ENCODE results near the gene SERTAD3.
A peak's percentile ranks its signal among the peaks of the same experiment; 100 is the strongest.
"Not testable (repeated sequence)": the region's sequence is repeated elsewhere in the genome, so short reads cannot be mapped to it uniquely, and the experiment has no call there.

SERTAD3 gene, protein sequence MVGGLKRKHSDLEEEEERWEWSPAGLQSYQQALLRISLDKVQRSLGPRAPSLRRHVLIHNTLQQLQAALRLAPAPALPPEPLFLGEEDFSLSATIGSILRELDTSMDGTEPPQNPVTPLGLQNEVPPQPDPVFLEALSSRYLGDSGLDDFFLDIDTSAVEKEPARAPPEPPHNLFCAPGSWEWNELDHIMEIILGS

DNA sequence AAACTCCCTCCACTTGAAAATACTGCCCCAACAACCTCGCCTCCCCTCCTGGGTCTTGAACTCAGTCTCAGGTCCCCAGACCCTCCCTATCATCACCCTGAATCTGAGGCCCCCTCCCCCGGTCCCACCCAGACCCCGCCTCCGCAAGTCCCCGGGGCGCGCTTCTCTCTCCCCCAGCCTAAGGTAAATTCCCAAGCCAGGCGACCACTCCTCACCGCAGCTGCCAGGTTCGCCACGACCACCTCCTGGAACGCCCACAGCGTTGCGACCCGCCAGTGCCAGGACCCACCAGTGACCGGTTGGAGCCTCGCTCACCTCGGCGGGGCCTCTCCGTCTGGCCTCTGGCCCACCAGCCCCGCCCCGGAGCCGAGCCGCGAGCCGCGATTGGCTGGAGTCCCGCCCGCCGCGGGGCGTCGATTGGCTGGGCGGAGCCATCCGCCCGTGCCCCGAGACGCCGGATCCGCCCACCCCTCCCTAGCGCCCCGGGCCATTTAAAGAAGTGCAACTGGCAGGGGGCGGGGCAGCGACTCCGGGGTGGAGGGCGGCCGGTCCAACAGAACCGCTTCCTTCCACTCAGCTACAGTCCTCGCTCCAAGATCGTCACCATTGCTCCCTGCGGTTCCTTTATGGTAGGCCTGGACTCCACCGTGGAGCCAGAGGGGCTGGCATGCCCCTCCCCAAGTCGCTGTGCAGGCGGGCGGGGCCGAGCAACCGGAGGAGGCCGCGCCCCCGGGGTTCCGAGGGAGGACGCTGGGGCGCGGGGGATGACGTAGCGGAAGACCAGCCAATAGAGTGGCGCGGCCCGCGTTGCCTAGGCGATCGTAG, at the start of gene SERTAD3:
SERTAD3 (minus strand) TSS at position 336 of the 825 bp plus-strand sequence. CDS start 2,255 bp downstream, outside the sequence.
- DNase-seq: peak; percentile 98

DNA sequence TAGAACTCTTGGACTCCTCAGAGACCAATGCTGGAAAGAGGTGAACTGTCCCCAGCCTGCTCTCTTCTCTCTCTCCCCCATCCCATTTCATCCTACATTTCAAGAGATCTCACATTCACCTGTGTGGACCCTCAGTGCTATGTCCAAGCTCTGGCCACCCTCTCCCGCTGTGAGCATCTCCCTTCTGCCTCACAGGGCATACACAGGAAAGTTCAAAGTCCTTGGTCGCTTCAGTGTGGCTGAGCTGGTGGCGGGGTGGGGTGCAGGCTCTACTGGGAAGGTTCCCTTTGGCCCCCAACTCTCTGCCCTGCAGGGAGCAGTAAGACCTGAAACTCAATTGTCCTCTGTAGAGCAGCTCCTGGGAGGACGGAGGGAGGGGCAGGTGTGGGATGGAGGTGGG, 49.6 kb upstream of the SERTAD3 start:
- DNase-seq: no peak

DNA sequence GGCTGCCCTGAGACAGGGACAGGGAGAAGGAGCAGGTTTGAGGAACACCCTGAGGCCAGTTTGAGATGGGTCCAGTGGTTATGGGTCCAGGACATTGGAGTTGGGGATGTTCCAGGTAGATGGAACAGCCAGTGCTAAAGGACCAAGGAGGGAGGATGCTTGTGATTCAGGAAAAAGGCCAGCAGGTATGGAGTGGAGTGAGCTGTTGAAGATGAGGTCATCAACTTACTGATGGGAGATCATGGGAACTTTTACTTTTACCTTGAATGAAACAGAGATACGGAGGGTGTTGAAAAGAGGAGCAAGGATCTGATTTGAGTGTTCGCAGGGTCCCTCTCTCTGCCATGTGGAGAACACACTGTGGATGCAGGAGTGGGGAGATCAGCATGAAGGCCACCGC, 48.1 kb upstream of the SERTAD3 start:
- no peak for DNase-seq

DNA sequence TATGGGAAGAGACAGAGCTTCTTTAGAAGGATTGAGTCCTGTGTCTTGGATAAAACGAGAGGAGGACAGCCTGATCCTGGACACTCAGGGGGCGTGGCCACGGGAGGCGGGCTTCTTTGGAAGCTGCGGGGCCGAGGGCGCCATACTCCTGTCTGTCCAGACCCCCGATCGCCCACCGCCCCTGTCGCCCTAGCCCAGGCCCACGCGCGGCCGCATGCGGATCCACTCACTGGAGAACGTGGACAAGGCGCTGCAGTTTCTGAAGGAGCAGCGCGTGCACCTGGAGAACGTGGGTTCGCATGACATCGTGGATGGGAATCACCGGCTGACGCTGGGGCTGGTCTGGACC, 45.7 kb upstream of the SERTAD3 start:
- no peak for DNase-seq

DNA sequence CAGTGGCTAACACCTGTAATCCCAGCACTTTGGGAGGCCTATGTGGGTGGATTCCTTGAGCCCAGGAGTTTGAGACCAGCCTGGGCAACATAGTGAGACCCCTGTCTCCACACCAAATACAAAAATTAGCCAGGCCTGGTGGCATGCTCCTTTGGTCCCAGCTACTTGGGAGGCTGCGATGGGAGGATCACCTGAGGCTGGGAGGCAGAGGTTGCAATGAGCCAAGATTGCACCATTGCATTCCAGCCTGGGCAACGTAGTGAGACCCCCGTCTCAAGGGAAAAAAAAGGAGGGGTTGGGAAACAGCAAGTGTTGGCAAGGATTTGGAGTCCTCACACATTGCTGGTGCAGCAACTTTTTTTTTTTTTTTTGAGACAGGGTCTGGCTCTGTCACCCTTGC, 41.9 kb upstream of the SERTAD3 start:
- DNase-seq: no peak

DNA sequence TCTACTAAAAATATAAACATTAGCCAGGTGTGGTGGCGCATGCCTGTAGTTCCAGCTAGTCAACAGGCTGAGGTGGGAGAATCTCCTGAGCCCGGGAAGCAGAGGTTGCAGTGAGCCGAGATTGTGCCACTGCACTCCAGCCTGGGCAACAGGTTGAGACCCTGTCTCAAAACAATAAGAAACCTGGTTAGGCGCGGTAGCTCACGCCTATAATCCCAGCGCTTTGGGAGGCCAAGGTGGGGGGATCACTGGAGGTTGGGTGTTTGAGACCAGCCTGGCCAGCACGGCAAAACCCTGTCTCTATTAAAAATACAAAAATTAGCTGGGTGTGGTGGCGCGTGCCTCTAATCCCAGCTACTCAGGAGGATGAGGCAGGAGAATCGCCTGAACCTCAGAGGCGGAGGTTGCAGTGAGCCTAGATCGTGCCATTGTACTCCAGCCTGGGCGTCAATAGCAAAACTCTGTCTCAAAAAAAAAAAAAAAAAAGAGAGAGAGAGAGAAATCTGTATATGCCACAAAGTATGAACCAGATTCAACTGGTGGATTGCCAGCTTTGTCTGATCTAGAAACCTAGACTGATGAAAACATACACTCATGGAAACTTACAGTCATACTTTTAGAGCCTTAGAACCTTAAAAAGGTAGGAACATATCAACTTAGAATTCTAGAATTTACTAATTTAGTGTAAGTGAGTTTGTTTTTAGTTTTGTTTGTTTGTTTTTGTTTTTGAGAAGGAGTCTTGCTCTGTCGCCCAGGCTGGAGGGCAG, 31.9 kb upstream of the SERTAD3 start:
- not testable (repeated sequence) for DNase-seq

DNA sequence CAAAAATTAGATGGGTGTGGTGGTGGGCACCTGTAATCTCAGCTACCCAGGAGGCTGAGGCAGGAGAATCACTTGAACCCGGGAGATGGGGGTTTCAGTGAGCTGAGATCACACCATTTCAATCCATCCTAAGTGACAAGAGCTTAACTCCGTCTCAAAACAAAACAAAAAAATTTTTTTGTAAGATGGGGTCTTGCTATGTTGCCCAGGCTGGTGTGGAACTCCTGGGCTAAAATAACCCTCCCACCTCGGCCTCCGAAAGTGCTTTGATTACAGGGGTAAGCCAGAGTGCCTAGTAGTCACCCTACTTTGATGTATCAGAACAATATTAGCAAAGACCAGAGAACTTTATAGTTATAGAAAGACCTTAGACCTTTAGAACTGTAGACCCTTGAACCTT, 30.6 kb upstream of the SERTAD3 start:
- DNase-seq: no peak

DNA sequence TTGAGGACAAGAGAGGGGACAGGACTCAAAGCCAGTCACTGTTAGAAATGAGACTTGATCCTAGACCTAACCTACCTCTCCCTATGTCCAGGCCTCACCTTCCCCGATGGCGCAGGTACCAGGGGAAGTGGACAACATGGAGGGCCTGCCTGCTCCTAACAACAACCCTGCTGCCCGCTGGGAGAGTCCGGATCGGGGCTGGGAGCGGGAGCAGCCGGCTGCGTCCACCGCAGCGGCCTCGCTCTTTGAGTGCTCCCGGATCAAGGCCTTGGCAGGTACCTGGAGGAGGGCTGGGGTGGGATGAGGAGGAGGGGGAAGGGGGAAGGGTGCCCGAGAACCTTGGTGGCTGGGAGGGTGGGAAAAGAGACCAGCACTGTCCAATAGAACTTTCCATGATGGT, 28.4 kb upstream of the SERTAD3 start:
- no peak for DNase-seq

DNA sequence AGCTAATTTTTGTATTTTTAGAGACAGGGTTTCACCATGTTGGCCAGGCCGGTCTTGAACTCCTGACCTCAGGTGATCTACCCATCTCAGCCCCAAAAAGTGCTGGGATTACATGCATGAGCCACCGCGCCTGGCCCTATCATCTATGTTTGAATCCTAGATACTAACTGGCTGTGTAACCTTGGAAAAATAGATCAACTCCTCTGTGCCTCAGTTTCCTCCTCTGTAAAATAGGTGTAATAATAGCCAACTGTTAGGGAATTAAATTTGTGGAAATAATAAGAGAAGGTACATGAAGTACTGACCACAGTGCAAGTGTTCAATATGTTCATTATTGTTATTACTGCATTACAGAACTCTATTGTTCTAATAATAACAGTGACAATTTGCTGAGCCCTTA, 27.0 kb upstream of the SERTAD3 start:
- no peak for DNase-seq

DNA sequence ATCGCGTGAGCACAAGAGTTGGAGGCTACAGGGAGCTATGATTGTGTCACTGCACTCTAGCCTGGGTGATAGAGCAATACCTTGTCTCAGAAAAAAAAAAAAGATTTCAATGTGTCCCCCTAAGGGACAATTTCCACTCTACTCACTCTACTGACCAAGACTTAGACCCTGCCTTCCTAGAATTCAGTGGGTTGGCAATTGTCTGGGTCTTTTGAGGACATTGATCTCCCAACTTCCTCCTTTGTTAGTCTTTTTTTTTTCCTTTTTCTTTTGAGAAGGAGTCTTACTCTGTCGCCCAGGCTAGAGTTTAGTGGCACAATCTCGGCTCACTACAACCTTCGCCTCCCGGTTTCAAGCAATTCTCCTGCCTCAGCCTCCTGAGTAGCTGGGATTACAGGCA, 24.9 kb upstream of the SERTAD3 start:
- no peak for DNase-seq

DNA sequence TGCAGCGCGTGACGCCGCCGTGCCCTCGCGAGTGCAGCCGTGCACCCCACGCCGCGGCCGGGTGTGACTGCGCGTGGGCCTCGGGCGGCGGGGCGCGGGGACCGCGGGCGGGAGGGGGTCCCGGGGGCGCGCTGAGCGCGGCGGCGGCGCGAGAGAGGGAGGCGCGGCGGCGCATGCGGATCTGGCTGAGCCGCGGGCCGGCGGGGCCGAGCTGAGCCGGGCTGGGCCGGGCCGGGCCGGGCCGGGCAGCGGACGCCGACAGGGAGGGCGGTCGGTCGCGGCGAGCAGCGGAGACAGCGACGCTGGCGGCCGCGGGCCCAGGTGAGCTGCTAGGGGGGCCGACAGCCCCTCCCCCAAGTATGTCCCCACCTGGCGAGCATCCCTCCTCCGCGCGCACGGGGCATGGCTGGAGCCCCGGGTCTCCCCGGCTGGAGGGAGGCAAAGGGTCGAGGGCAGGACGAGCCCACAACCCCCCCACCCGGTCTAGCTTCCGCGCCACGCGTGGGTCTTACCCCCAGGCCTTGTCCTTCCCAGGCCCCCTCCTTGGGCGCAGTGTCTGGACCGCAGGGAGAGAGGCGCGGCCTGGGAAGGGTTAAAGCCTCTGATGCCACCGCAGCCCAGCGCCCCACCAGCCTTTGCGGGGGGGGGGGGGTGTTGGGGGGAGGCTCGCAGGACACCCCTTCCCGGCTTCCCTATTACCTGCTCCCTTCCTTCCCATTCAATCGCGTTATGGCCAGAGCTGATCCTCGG, 23.0 kb upstream of the SERTAD3 start, which contains the start of gene SPTBN4:
SPTBN4 (plus strand) TSS at position 17 of the 750 bp plus-strand sequence. CDS start 5,621 bp downstream, outside the sequence.
- no peak for DNase-seq

DNA sequence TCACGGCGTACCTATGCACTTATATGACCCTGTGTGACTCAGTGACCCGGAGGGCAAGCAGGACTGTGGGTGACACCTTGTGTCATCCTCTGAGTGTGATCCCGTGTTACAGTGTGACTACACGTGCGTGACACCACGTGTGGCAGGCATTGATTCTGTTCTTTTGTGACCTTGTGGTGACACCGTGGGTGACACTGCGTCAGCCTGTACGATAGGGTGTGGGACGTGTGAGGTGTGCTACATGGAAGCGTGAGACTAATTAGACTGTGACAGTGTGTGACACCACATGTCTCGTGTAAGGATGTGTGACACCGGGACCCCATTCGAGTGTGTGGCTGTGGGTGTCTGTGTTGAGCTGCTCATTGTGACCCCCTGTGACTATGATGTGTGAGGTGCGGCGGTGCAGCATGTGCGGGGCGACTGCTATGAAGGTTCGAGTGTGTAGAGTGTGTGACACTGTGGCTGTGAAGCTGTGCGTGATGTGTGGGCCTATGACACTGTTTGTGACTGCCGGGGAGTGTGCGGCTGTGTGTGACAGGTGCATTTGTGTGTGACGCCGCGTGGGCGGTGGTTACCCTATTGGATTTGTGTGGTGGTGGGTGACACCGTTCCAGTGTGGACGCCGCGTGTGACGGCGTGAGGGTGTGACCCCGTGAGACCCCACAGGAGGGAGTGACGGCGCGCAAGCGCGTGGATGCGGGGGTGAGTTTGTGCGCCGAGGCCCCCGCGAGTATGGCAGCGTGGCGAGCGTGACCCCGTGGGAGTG, 22.3 kb upstream of the SERTAD3 start:
- DNase-seq: peak; percentile 85

DNA sequence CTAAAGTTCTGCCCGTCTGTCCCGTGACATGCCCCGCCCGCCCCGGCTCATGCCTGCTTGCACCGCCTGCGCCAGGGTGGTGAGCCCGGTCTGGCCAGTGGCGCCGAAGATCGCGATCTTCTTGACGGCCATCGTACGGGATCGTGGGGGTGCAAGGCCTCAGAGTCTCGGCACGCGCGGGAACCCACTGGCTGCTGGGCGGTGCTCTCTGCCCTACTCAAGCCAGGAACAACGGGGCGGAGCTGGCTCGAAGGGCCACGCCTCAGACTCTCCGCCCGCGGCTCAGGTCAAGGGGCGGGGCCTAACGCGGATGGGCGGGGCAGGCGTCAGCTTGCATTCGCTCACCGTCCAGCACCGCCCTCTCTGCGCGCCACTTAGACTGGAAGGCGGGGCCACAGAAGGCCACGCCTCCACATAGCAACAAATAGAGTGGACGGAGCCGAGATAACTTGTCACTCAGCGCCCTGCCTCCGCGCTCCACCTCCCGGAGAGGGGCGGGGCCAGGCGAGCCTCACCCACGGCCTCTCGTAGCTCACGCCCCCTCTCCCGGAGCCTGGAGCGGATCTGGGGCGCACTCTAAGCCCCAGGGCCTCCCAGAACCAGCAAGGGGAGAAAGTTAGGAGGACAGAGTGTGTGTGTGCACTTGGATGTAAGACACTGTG, 21.6 kb upstream of the SERTAD3 start, which contains the start of gene BLVRB:
BLVRB (minus strand) TSS at position 189 of the 662 bp plus-strand sequence; CDS start at position 132, 57 bp downstream.
- peak; percentile 100 for DNase-seq

DNA sequence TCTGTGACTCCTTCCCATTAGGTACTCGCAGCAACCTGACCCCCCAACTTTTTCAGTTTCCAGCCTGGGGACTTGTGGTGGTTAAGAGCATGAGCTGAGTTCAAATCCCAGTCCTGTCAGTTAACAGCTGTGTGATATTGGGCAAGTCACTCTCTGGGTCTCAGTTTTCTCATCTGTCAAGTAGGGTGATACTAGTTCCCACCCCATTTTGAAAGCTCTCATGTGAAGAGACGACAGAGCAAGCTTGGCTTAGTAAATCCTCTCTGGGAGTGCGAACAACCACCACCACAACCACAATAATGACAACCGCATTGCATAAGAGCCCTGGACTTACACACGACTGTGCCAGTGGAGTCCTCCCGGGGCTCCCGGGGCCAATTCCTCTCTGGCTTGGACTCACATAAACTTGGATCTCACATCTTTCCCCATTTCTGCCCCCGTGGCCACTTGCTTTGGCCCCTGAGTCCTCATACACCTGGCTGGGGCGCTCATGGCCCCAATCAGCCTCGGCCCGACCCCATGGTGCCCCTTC, 21.0 kb upstream of the SERTAD3 start:
- peak; percentile 46 for DNase-seq

DNA sequence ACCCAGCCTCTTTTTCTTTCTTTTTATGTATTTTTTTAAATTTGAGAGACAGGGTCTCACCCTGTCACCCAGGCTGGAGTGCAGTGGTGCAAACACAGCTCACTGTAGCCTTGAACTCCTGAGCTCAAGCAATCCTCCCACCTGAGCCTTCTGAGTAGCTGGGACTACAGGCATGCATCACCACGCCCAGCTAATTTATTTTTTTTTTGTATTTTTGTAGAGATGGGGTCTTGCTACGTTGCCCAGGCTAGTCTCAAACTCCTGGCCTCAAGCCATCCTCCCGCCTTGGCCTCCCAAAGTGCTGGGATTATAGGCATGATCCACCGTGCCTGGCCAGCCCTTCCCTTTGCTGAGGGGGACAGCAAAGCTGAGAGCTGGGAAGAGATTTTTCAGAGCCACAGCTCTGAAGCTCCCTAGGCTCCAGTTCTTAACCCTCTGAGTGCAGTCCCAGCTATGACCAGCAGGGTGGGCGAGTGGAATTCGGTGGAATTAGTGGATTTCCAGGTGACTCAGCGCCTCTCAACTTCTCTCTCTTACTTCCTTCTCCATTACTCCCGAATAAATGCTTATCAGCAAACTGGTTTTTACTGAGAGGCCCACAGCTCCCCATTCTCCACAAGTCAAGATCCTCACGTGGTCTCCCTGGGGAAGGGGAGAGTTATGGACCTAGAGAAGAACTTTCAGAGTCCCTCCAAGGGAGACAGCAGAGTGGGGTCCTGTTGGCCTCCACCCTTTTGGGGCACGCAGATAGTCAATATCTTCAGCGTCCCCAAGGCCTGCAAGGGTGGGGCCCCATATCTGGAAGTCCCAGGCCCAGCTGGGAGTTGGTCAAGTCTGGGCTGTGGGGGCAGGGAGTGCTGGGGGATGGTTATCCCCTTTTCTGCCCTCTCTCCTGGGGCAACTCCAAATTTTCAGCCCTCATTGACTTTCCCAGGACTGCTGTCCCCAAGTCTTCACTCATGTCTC, 20.2 kb upstream of the SERTAD3 start:
- peak; percentile 85 for DNase-seq

DNA sequence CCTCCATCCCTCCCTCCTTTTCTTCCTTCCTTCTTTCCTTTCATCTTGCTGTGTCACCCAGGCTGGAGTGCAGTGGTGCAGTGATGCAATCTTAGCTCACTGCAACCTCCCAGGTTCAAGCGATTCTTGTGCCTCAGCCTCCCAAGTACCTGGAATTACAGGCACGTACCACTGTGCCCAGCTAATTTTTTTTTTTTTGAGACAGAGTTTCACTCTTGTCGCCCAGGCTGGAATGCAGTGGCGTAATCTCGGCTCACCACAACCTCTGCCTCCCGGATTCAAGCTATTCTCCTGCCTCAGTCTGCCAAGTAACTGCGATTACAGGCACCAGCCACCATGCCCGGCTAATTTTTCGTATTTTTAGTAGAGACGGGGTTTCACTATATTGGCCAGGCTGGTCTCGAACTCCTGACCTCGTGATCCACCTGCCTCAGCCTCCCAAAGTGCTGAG, 19.5 kb upstream of the SERTAD3 start:
- DNase-seq: not testable (repeated sequence)

DNA sequence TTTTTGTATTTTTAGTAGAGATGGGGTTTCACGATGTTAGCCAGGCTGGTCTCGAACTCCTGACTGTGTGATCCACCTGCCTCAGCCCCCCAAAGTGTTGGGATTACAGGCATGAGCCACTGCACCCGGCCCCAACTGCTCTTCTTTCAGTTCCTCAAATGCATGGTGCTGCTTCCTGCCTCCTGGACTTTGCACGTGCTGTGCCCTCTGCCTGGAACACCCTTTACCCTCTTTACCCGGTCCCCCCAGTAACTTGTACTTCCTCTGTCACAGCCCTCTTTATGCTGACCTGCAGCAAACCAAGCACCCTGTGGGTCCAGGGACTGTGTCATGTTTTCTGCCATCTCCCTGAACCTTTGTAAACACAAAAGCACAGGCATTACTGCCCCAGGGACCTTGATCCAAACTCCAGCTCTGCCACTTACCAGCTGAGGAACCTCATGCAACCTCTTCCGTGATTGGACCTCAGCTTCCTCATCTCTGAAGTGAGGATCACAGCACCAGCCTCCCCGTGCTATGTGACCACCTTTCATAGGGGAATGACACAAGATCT, 17.6 kb upstream of the SERTAD3 start:
- DNase-seq: no peak

DNA sequence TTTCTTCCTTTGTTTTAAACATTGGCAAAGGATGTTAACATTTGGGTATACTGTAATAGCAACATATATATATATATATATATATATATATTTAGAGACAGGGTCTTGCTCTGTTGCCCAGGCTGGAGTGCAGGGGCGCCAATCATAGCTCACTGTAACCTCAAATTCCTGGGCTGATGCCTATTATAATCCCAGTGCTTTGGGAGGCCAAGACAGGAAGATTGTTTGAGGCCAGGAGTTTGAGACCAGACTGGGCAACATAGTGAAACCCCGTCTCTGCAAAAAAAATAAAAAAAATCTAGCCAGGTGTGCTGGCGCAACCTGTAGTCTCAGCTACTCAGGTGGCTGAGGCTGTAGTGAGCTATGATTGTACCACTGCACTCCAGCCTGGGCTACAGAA, 16.1 kb upstream of the SERTAD3 start:
- DNase-seq: no peak

DNA sequence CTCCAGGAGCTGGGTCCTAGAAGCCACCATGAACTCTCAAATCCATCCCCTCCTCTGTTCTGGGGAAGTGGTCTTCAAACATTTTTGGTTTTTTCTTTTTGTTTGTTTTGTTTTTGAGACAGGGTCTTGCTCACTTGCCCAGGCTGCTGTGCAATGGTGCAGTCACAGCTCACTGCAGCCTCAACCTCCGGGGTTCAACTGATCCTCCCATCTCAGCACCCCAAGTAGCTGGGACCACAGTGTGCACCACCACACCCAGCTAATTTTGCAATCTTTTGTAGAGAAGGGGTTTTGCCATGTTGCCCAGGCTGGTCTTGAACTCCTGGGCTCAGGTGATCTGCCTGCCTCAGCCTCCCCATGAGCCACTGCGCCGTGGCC, 14.5 kb upstream of the SERTAD3 start:
- no peak for DNase-seq
